HG03108 (cell line): ENCODE data around the gene OR2S2.

ENCODE experiments used
- ATAC-seq: cut with Tn5 transposase; IDR thresholded peaks from one replicate; pipeline ENCODE4 v1.9.1; 2021; ENCODE audit warnings: moderate library complexity; ENCODE audit not compliant: unreplicated experiment

OR2S2 gene

GRCh38 chr9:35910613-35911359, 47.2 kb downstream of the OR2S2 start:
- no peak for ATAC-seq

- no peak for ATAC-seq
Observed at GRCh38 chr9:35909687-35910612, 48.0 kb downstream of the OR2S2 start.

- no peak for ATAC-seq
Observed at GRCh38 chr9:35909274-35909673, 48.7 kb downstream of the OR2S2 start, which contains the start of gene SPAAR. Gene SPAAR, plus strand, starts transcription at chr9:35909490. Its CDS starts 974 bp downstream, at chr9:35910464.

GRCh38 chr9:35908504-35909125, 49.3 kb downstream of the OR2S2 start:
- no peak for ATAC-seq

GRCh38 chr9:35907711-35908503, 50.0 kb downstream of the OR2S2 start:
- no peak for ATAC-seq
